PC-9 (cell line): ENCODE measurements around the gene ACTG1. TPM values are rescaled to one million over a fixed set of nuclear protein-coding genes. Genes with fewer than 3 reads are reported as not detected.

Source experiments
- BruUV-seq: library from RNA; stranded (reverse); fragments of 400-500 nt; replicated peaks from 2 replicates; lab custom pipeline; 2021; lab: Mats Ljungman, UMichigan
- CTCF ChIA-PET: fragments of 300-600 bp; sonication (Branson Sonifier 250); formaldehyde crosslinking; loops from one replicate; lab custom pipeline; 2022; ENCODE audit warnings: antibody characterized with exemption; lab: Charles Lee
- POLR2A ChIA-PET: fragments of 300-600 bp; sonication (Branson Sonifier 250); formaldehyde crosslinking; loops from one replicate; lab custom pipeline; 2022; ENCODE audit warnings: antibody characterized with exemption; ENCODE audit not compliant: unreplicated experiment; lab: Charles Lee
- DNase-seq, 2 experiments: peaks; one replicate each; pipeline versions ENCODE4 v3.0.0 to v3.0.0-alpha.2; 2015 to 2022; ENCODE audit warnings: mixed read lengths in 1 of 2
- H2AFZ ChIP-seq: fragments of 200-600 bp; sonication (generic); 2 replicates; pipeline ENCODE4 v1.8.1; 2017; ENCODE audit warnings: antibody characterized with exemption
- H3F3A ChIP-seq: fragments of 200-600 bp; sonication (generic); 2 replicates; pipeline ENCODE4 v1.8.1; 2017; ENCODE audit warnings: antibody characterized with exemption, mild to moderate bottlenecking, low read depth; ENCODE audit not compliant: insufficient read depth
- H3K27ac ChIP-seq: fragments of 200-600 bp; sonication (generic); 2 replicates; pipeline ENCODE4 v1.6.1; 2016; ENCODE audit warnings: mixed run types
- H3K27me3 ChIP-seq: fragments of 200-600 bp; sonication (generic); 2 replicates; pipeline ENCODE4 v1.6.1; 2016; ENCODE audit warnings: low read depth, mixed run types; ENCODE audit not compliant: insufficient read depth
- H3K36me3 ChIP-seq: fragments of 200-600 bp; sonication (generic); 2 replicates; pipeline ENCODE4 v1.6.1; 2016; ENCODE audit warnings: low read depth, mixed run types
- H3K4me1 ChIP-seq: fragments of 200-600 bp; sonication (generic); replicated peaks from 2 replicates; pipeline ENCODE4 v1.6.1; 2016; ENCODE audit warnings: mixed run types; ENCODE audit not compliant: insufficient read depth
- H3K4me2 ChIP-seq: fragments of 200-600 bp; sonication (generic); 2 replicates; pipeline ENCODE4 v1.6.1; 2017; ENCODE audit warnings: mixed run types
- H3K4me3 ChIP-seq: fragments of 200-600 bp; sonication (generic); 2 replicates; pipeline ENCODE4 v1.6.1; 2016; ENCODE audit warnings: mixed run types
- H3K79me2 ChIP-seq: fragments of 200-600 bp; sonication (generic); 2 replicates; pipeline ENCODE4 v1.6.1; 2017; ENCODE audit warnings: low read depth, mixed run types
- H3K9me2 ChIP-seq: fragments of 200-600 bp; sonication (generic); 2 replicates; pipeline ENCODE4 v1.8.1; 2017; ENCODE audit warnings: mild to moderate bottlenecking; ENCODE audit not compliant: insufficient read depth
- H3K9me3 ChIP-seq: fragments of 200-600 bp; sonication (generic); 2 replicates; pipeline ENCODE4 v1.8.1; 2016; ENCODE audit warnings: low read depth; ENCODE audit not compliant: insufficient read depth
- H4K20me1 ChIP-seq: fragments of 200-600 bp; sonication (generic); 2 replicates; pipeline ENCODE4 v1.8.1; 2017; ENCODE audit not compliant: insufficient read depth
- CTCF ChIP-seq: fragments of 200-600 bp; sonication (generic); conservative IDR thresholded peaks from 2 replicates; pipeline ENCODE4 v1.6.1; 2017; ENCODE audit warnings: mixed run types, antibody characterized with exemption, mild to moderate bottlenecking, moderate library complexity
- EZH2 ChIP-seq: fragments of 200-600 bp; sonication (generic); IDR thresholded peaks from 2 replicates; pipeline ENCODE4 v1.8.0; 2017; ENCODE audit warnings: antibody characterized with exemption, low read depth
- intact Hi-C: fragments of 100-400 bp; cut with micrococcal nuclease; formaldehyde crosslinking; loops from one replicate; pipeline ENCODE4 v1.10.0; 2022; ENCODE audit not compliant: unreplicated experiment
- total RNA-seq: library from RNA; stranded (reverse); gene quantifications from 2 replicates; pipeline ENCODE4 v1.2.3, GENCODE V29; 2021

ACTG1 gene
- total RNA-seq, 1 experiment from 2014 or later = 3,629 TPM

- no peak overlapping the region for H3K4me2 ChIP-seq
- H3K9me3 ChIP-seq = no peaks in the 10 kb centered on the region
- no peaks in the 10 kb centered on the region for H3K36me3 ChIP-seq
- H4K20me1 ChIP-seq = no peaks in the 10 kb centered on the region
- H3F3A ChIP-seq = no peaks in the 10 kb centered on the region
- intact Hi-C loops = no loop called here
- H3K9me2 ChIP-seq = no peaks in the 10 kb centered on the region
- no peak overlapping the region for H3K27ac ChIP-seq
- TF ChIP-seq EZH2 (no peak), CTCF (no peak)
- DNase-seq = no peak
- no peaks in the 10 kb centered on the region for H3K27me3 ChIP-seq
- no peaks in the 10 kb centered on the region for H3K4me1 ChIP-seq
- ChIA-PET POLR2A (no interaction called here), CTCF (no interaction called here)
- H3K79me2 ChIP-seq = no peaks in the 10 kb centered on the region
- H3K4me3 ChIP-seq = no peak overlapping the region
- BruUV-seq = no TSS peak
- H2AFZ ChIP-seq = no peak overlapping the region
These were observed 31.2 kb upstream of the ACTG1 start for GRCh38 chr17:81543756-81544155.

GRCh38 chr17:81543339-81543675, 30.7 kb upstream of the ACTG1 start:
- no peak overlapping the region for H2AFZ ChIP-seq
- intact Hi-C loops = no loop called here
- CTCF ChIA-PET = no interaction called here
- POLR2A ChIA-PET = interaction anchor here (0.6 kb wide), 1 partner anchor 304 kb away, joined by 3 read pairs; the partner anchor contains the start of gene NDUFAF8
- TF ChIP-seq CTCF = no peak
- TF ChIP-seq EZH2 = no peak
- H3K9me2 ChIP-seq = no peaks in the 10 kb centered on the region
- no peak overlapping the region for H3K4me3 ChIP-seq
- no peaks in the 10 kb centered on the region for H3K36me3 ChIP-seq
- DNase-seq = no peak
- no peaks in the 10 kb centered on the region for H3F3A ChIP-seq
- H3K79me2 ChIP-seq = no peaks in the 10 kb centered on the region
- H4K20me1 ChIP-seq = no peaks in the 10 kb centered on the region
- BruUV-seq = no TSS peak
- H3K27me3 ChIP-seq = no peaks in the 10 kb centered on the region
- no peak overlapping the region for H3K4me2 ChIP-seq
- H3K4me1 ChIP-seq = no peaks in the 10 kb centered on the region
- no peak overlapping the region for H3K27ac ChIP-seq
- H3K9me3 ChIP-seq = no peaks in the 10 kb centered on the region

- intact Hi-C loops = no loop called here
- ChIA-PET POLR2A (interaction anchor here (0.6 kb wide), 1 partner anchor 303 kb away, joined by 3 read pairs; the partner anchor contains the start of gene NDUFAF8), CTCF (interaction anchor here (0.7 kb wide), 1 partner anchor 56 kb away, joined by 3 read pairs; no protein-coding TSS in a partner anchor)
- no peaks in the 10 kb centered on the region for H3K36me3 ChIP-seq
- no peaks in the 10 kb centered on the region for H4K20me1 ChIP-seq
- no peak for DNase-seq
- no peaks in the 10 kb centered on the region for H3K27me3 ChIP-seq
- H3F3A ChIP-seq = no peaks in the 10 kb centered on the region
- H3K79me2 ChIP-seq = no peaks in the 10 kb centered on the region
- TF ChIP-seq CTCF = no peak
- TF ChIP-seq EZH2 = no peak
- H3K4me3 ChIP-seq = no peak overlapping the region
- BruUV-seq = no TSS peak
- H2AFZ ChIP-seq = no peak overlapping the region
- no peak overlapping the region for H3K4me2 ChIP-seq
- no peaks in the 10 kb centered on the region for H3K9me2 ChIP-seq
- H3K4me1 ChIP-seq = no peaks in the 10 kb centered on the region
- no peak overlapping the region for H3K27ac ChIP-seq
- no peaks in the 10 kb centered on the region for H3K9me3 ChIP-seq
These were observed 30.1 kb upstream of the ACTG1 start for GRCh38 chr17:81542431-81543338.
